Nephron progenitor cell (in vitro differentiated cells): ENCODE results near the gene PADI2.

ENCODE experiments used
- DNase-seq: peaks from one replicate; pipeline ENCODE4 v3.0.0; 2021
- H3K27ac Mint-ChIP-seq: 2 replicates; pipeline ENCODE4 v1.8.0; 2021; ENCODE audit warnings: mild to moderate bottlenecking, moderate library complexity, mixed read lengths
- H3K27me3 Mint-ChIP-seq: 2 replicates; pipeline ENCODE4 v1.8.0; 2021; ENCODE audit warnings: mild to moderate bottlenecking, low read depth, mixed read lengths; ENCODE audit not compliant: poor library complexity
- H3K36me3 Mint-ChIP-seq: 2 replicates; pipeline ENCODE4 v1.8.0; 2021; ENCODE audit warnings: low read depth, mixed read lengths
- H3K4me1 Mint-ChIP-seq: 2 replicates; pipeline ENCODE4 v1.8.0; 2021; ENCODE audit warnings: mixed read lengths
- H3K4me3 Mint-ChIP-seq: 2 replicates; pipeline ENCODE4 v1.8.0; 2021; ENCODE audit warnings: mild to moderate bottlenecking, moderate library complexity, mixed read lengths
- H3K9me3 Mint-ChIP-seq: 2 replicates; pipeline ENCODE4 v1.8.0; 2021; ENCODE audit warnings: mild to moderate bottlenecking, moderate library complexity, mixed read lengths
- CTCF ChIP-seq: fragments of 200-600 bp; sonication (generic); IDR thresholded peaks from 2 replicates; pipeline ENCODE4 v1.5.0; 2021; ENCODE audit warnings: antibody characterized with exemption

Gene PADI2

GRCh38 chr1:17086751-17087150 is 32.5 kb downstream of the PADI2 start:
- Mint-ChIP-seq H3K27ac (no peak overlapping the region), H3K4me3 (no peak overlapping the region), H3K27me3 (peaks cover 29% of the 10 kb centered on the region), H3K9me3 (no peaks in the 10 kb centered on the region), H3K36me3 (no peaks in the 10 kb centered on the region), H3K4me1 (peaks cover 4% of the 10 kb centered on the region)
- DNase-seq: no peak
- TF ChIP-seq CTCF: no peak

GRCh38 chr1:17084787-17085186 is 34.5 kb downstream of the PADI2 start:
- no peak for TF ChIP-seq CTCF
- Mint-ChIP-seq H3K27ac (no peak overlapping the region), H3K9me3 (no peaks in the 10 kb centered on the region), H3K4me1 (no peaks in the 10 kb centered on the region), H3K27me3 (peaks cover 32% of the 10 kb centered on the region), H3K36me3 (no peaks in the 10 kb centered on the region), H3K4me3 (no peak overlapping the region)
- DNase-seq: no peak

GRCh38 chr1:17082761-17083160 is 36.5 kb downstream of the PADI2 start:
- TF ChIP-seq CTCF: no peak
- H3K27ac Mint-ChIP-seq: no peak overlapping the region
- no peaks in the 10 kb centered on the region for H3K36me3 Mint-ChIP-seq
- peaks cover 25% of the 10 kb centered on the region for H3K27me3 Mint-ChIP-seq
- H3K9me3 Mint-ChIP-seq: no peaks in the 10 kb centered on the region
- peaks cover 8% of the 10 kb centered on the region for H3K4me1 Mint-ChIP-seq
- no peak overlapping the region for H3K4me3 Mint-ChIP-seq
- DNase-seq: no peak

GRCh38 chr1:17081439-17081838 is 37.8 kb downstream of the PADI2 start:
- Mint-ChIP-seq H3K4me1 (peaks cover 8% of the 10 kb centered on the region), H3K36me3 (no peaks in the 10 kb centered on the region), H3K27me3 (peaks cover 28% of the 10 kb centered on the region), H3K9me3 (no peaks in the 10 kb centered on the region), H3K4me3 (no peak overlapping the region), H3K27ac (no peak overlapping the region)
- no peak for TF ChIP-seq CTCF
- DNase-seq: no peak

- Mint-ChIP-seq H3K4me3 (no peak overlapping the region), H3K4me1 (peaks cover 8% of the 10 kb centered on the region), H3K27ac (no peak overlapping the region), H3K9me3 (no peaks in the 10 kb centered on the region), H3K27me3 (peaks cover 28% of the 10 kb centered on the region), H3K36me3 (no peaks in the 10 kb centered on the region)
- TF ChIP-seq CTCF: no peak
- DNase-seq: no peak
Observed at GRCh38 chr1:17080880-17081279, 38.4 kb downstream of the PADI2 start.

- Mint-ChIP-seq H3K4me3 (no peak overlapping the region), H3K4me1 (peaks cover 8% of the 10 kb centered on the region), H3K27me3 (peaks cover 25% of the 10 kb centered on the region), H3K9me3 (no peaks in the 10 kb centered on the region), H3K27ac (no peak overlapping the region), H3K36me3 (no peaks in the 10 kb centered on the region)
- DNase-seq: no peak
- no peak for TF ChIP-seq CTCF
Observed at GRCh38 chr1:17080085-17080759, 39.0 kb downstream of the PADI2 start.
